Neural cell (in vitro differentiated cells): Measurements from ENCODE around the gene AK4. TPM values are rescaled to one million over a fixed set of nuclear protein-coding genes. Genes with fewer than 3 reads are reported as not detected.

Experiments used
- polyA plus RNA-seq: library from polyadenylated mRNA; depleted of rRNA; stranded (reverse); fragments of >200 nt; gene quantifications from 2 replicates; pipeline ENCODE4 v1.2.3, GENCODE V29; 2014
- small RNA-seq, 3 experiments: library from RNA; depleted of rRNA; stranded (forward); fragments of <200 nt; gene quantifications; one replicate each; pipeline ENCODE3, GENCODE V24; 2012

Gene AK4
- polyA plus RNA-seq, 1 donor from 2014 or later: 1.9 TPM

Small RNA genes lying within 50 kb of the gene (small RNA-seq; reads per million reads assigned to genes)
- gene RPS29P7: 0 reads per million in 3 experiments

Other genes with a start within 250 kb of the AK4 start
- gene JAK1, start 181.7 kb upstream of the AK4 start, polyA plus RNA-seq: 24.2 and 26.8 TPM in 2 replicates
- gene DNAJC6, start 161.3 kb downstream of the AK4 start, polyA plus RNA-seq: 47.1 and 47.8 TPM in 2 replicates